GM12865 (cell line): ENCODE measurements around the gene PLA2G4D.

Experiments
- DNase-seq: peaks from one replicate; pipeline ENCODE4 v3.0.0; 2010; ENCODE audit warnings: low read depth
- H3K4me3 ChIP-seq: 2 replicates; pipeline ENCODE4 v1.5.1; 2011; ENCODE audit warnings: mild to moderate bottlenecking, low read depth, low read length, control low read depth
- TF ChIP-seq, protein P1 (sequence below): IDR thresholded peaks from 2 replicates; pipeline ENCODE4 v1.5.1; 2011; ENCODE audit warnings: low read length, control low read depth, low read depth, inconsistent platforms; ENCODE audit not compliant: insufficient read depth; ENCODE audit errors: missing control alignments

Gene PLA2G4D

DNA sequence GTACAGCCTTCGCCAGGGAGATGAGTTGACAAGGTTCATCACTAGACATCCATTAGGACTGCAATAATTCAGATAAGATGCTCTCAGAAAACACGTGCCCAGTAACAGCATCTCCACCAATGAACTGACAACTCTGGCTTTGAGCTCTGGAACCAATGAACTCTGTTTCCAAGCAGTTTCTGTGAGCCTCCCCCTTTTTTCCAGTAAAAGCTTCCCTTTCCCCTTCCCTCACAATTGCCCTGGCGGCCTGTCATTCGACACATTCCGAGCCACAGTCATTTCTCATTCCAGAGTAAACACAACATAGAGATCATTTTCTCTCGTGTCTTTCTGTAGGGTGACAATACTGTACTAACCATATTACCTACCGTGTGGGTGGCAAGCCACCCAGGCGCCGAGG lies 3.6 kb downstream of the PLA2G4D start:
- no peak for DNase-seq
- TF ChIP-seq, protein P1, sequence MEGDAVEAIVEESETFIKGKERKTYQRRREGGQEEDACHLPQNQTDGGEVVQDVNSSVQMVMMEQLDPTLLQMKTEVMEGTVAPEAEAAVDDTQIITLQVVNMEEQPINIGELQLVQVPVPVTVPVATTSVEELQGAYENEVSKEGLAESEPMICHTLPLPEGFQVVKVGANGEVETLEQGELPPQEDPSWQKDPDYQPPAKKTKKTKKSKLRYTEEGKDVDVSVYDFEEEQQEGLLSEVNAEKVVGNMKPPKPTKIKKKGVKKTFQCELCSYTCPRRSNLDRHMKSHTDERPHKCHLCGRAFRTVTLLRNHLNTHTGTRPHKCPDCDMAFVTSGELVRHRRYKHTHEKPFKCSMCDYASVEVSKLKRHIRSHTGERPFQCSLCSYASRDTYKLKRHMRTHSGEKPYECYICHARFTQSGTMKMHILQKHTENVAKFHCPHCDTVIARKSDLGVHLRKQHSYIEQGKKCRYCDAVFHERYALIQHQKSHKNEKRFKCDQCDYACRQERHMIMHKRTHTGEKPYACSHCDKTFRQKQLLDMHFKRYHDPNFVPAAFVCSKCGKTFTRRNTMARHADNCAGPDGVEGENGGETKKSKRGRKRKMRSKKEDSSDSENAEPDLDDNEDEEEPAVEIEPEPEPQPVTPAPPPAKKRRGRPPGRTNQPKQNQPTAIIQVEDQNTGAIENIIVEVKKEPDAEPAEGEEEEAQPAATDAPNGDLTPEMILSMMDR: no peak
- H3K4me3 ChIP-seq: no peak overlapping the region

DNA sequence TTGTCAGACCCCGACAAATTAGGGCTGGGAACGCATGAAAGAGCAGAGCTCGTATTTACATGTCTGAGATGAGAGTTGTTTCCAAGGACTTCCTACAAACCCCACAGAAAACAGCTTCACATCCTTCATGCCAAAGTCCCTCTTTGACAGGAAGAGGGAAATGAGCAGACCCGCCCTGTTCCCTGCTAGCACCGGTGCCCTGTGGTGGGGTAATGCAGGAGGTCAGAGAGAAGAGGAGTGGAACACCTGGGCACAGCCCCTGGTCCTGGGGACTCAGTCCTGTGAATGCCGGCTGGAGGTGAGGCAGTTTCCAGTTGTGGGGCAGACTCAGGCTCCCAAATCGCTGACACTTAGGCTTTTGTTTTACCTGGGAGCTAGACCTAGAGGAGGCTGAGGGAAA lies 4.0 kb downstream of the PLA2G4D start:
- no peak overlapping the region for H3K4me3 ChIP-seq
- no peak for DNase-seq
- TF ChIP-seq, protein P1: no peak

DNA sequence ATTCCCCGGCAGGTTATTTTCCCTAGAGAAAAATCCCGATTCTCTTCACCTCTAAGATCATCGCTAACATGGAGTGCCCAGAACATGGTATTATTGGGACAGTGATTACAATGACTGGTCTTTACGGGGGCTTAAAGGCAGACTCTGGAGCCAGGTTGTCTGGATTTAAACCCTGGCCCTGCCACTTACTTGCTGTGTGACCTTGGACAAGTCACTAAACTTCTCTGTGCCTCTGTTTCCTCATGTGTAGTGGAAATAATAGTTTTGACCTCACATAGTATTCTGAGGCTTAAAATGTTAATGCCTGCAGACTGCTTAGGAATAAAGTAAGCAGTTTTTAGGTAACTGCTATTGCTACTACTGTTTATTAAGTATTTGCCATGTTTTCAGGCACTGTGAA lies 4.4 kb downstream of the PLA2G4D start:
- H3K4me3 ChIP-seq: no peak overlapping the region
- TF ChIP-seq, protein P1: no peak
- DNase-seq: no peak

DNA sequence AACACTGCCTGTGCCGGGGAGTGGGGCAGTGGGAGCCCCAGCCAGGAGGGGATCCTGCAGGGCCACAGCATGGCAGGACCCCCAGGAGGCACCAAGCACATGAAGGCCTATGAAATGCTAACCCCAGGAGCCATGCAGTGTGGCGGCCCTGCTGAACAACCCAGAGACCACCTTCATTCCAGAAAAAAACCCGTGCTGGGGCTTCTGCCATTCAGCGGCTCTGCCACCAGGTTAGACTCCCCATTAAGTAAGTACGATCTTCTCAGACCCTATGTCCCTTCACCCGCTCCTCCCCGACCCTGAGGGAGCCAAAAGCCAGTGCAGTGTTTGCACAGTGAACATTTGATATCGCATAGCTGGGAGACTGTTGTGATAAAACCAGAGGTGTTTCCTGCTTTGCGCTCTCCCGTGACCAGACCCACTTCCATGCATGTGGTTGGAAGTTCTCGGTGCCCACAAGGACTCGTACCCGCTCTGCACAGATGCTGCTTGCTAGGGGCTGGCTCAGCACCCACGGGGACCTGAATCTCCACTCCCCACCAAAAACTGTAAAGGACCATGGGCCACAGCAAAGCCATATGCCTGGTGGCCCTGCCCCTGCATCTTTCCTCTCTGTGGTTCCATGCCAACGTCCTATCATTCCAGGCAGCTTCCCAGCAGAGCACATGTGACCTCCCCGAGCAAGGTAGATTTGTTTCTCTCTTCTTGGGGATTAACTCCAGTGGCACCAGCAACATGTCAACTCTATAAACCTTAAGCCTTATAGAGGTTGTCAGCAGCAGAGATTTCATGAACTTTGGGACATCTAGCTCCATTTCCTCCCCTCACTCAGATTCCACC lies 5.3 kb downstream of the PLA2G4D start:
- TF ChIP-seq, protein P1: no peak
- DNase-seq: no peak
- no peak overlapping the region for H3K4me3 ChIP-seq

DNA sequence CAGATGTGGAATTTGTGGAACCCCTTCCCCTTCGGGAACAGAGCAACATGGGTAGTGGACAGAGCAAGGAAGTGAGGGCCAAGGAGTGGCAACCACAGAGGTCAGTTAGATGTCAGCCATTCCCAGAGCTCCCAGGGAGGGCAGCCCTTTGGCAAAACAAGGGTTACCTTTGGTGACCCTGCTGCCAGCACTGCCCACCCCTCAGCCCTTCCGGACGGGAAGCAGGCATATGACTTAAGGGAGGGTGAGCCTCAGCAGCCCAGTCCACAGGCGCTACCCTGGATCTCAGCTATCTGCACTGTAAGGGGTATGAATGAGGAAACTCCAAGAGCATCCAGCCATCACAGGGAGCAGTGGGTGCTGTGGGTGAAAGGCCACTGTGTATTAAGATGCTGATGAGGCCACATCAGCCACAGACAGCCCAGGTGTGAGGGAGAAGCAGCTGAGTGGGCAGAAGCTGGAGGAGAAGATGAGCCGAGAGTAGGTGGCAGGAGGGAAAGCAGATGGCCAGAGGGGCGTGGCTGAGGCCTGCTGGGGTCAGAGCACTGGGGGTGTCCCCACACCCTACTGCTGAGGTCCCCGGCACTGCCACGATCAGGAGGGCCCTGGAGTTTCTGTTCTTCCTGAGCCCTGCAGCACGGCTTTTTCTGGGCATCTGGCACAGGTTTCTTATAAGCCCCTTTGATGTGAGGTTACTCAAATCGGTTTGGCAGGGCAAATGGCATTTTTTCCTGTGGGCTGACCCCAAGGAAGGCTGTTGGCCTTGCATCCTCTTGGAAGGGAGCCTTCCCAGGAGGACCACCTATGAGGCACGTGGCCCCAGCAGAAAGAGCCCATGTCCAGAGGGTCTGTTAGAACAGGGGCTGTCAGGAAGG lies 6.2 kb downstream of the PLA2G4D start:
- no peak overlapping the region for H3K4me3 ChIP-seq
- DNase-seq: no peak
- TF ChIP-seq, protein P1: no peak

DNA sequence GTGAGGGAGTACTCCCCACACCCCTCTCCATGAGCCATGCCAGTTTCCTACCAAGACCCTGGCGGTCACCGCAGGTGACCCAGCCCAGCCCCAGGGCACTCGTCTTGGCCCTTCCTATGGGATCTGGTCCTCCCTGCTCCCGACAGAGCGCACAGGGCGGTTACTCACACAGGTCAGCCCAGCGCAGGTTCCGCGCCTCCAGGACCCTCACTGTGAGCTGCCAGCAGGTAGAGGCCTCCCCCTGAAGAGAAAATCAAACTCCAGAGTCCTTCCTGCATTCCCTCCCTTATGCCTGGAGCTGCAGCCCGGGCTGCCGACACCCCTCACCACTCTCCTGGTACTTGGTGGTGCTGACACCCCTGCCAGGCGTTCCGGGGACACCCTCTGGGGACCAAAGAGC lies 6.9 kb downstream of the PLA2G4D start:
- DNase-seq: no peak
- TF ChIP-seq, protein P1: no peak

More for the DNA sequence above, 6.9 kb downstream of the PLA2G4D start:
- no peak overlapping the region for H3K4me3 ChIP-seq
